T1000 (cell line): Measurements from ENCODE around the gene FAM53A.

Experiments used
- DNase-seq: peaks from one replicate; lab custom pipeline; 2025; ENCODE audit warnings: mixed read lengths; lab: John Stamatoyannopoulos, UW

Gene FAM53A

GRCh38 chr4:1604181-1604705, 79.9 kb downstream of the FAM53A start:
- no peak for DNase-seq

- no peak for DNase-seq
Observed at GRCh38 chr4:1603413-1604135, 80.5 kb downstream of the FAM53A start.

- DNase-seq, result no peak
Observed at GRCh38 chr4:1602655-1603412, 81.3 kb downstream of the FAM53A start.

GRCh38 chr4:1601852-1602654, 82.1 kb downstream of the FAM53A start:
- no peak for DNase-seq

GRCh38 chr4:1601533-1601835, 82.6 kb downstream of the FAM53A start:
- no peak for DNase-seq

GRCh38 chr4:1600811-1601532, 83.1 kb downstream of the FAM53A start:
- no peak for DNase-seq

- DNase-seq, result no peak
Observed at GRCh38 chr4:1600211-1600780, 83.8 kb downstream of the FAM53A start.

- DNase-seq, result no peak
Observed at GRCh38 chr4:1599491-1600210, 84.5 kb downstream of the FAM53A start.

- DNase-seq, result no peak
Observed at GRCh38 chr4:1599026-1599481, 85.1 kb downstream of the FAM53A start.

- no peak for DNase-seq
Observed at GRCh38 chr4:1598206-1599025, 85.7 kb downstream of the FAM53A start.

GRCh38 chr4:1597021-1597931, 86.8 kb downstream of the FAM53A start:
- no peak for DNase-seq

- DNase-seq, result no peak
Observed at GRCh38 chr4:1596393-1596792, 87.7 kb downstream of the FAM53A start.

- no peak for DNase-seq
Observed at GRCh38 chr4:1595789-1596325, 88.3 kb downstream of the FAM53A start.

- DNase-seq, result no peak
Observed at GRCh38 chr4:1594871-1595788, 89.0 kb downstream of the FAM53A start.

- DNase-seq, result no peak
Observed at GRCh38 chr4:1593881-1594345, 90.2 kb downstream of the FAM53A start.

- DNase-seq, result no peak
Observed at GRCh38 chr4:1593458-1593857, 90.7 kb downstream of the FAM53A start.

- DNase-seq, result no peak
Observed at GRCh38 chr4:1592709-1593417, 91.2 kb downstream of the FAM53A start.
